Activated T-helper 1 cell treated with anti-CD3 and anti-CD28 coated beads, Interleukin-12 subunit alpha, Interleukin-12 subunit beta, Interleukin-2, Interleukin-4 antibody, amounts not matched to agents 30 ng/mL and 10 ng/mL and 1 ng/mL, durations not matched to agents 14 hours and 24 hours and 36 hours (primary cell): ENCODE results near the gene SEMA4D. TPM values are rescaled to one million over a fixed set of nuclear protein-coding genes. Genes with fewer than 3 reads are reported as not detected.

Experiments used
- DNase-seq: peaks from one replicate; pipeline ENCODE4 v3.0.0; 2021; ENCODE audit warnings: low spot score
- H3K27ac Mint-ChIP-seq: one replicate; pipeline ENCODE4 v1.8.0; 2021; ENCODE audit warnings: mild to moderate bottlenecking, mixed read lengths
- H3K27me3 Mint-ChIP-seq: one replicate; pipeline ENCODE4 v1.8.0; 2022; ENCODE audit warnings: mild to moderate bottlenecking, moderate library complexity, mixed read lengths; ENCODE audit not compliant: insufficient read depth
- H3K36me3 Mint-ChIP-seq: one replicate; pipeline ENCODE4 v1.8.0; 2021; ENCODE audit warnings: low read depth, mixed read lengths
- H3K4me1 Mint-ChIP-seq: one replicate; pipeline ENCODE4 v1.8.0; 2021; ENCODE audit warnings: low read depth, mixed read lengths
- H3K4me3 Mint-ChIP-seq: one replicate; pipeline ENCODE4 v1.8.0; 2021; ENCODE audit warnings: mild to moderate bottlenecking, moderate library complexity, mixed read lengths
- H3K9me3 Mint-ChIP-seq: one replicate; pipeline ENCODE4 v1.8.0; 2021; ENCODE audit warnings: mixed read lengths
- intact Hi-C: fragments of 100-400 bp; cut with micrococcal nuclease; formaldehyde crosslinking; loops from one replicate; pipeline ENCODE4 v1.15.1; 2024
- total RNA-seq: library from RNA; stranded (reverse); gene quantifications from 2 replicates; pipeline ENCODE4 v1.2.3, GENCODE V29; 2022

The SEMA4D gene
- total RNA-seq, 1 donor from 2014 or later = 388 TPM

DNA sequence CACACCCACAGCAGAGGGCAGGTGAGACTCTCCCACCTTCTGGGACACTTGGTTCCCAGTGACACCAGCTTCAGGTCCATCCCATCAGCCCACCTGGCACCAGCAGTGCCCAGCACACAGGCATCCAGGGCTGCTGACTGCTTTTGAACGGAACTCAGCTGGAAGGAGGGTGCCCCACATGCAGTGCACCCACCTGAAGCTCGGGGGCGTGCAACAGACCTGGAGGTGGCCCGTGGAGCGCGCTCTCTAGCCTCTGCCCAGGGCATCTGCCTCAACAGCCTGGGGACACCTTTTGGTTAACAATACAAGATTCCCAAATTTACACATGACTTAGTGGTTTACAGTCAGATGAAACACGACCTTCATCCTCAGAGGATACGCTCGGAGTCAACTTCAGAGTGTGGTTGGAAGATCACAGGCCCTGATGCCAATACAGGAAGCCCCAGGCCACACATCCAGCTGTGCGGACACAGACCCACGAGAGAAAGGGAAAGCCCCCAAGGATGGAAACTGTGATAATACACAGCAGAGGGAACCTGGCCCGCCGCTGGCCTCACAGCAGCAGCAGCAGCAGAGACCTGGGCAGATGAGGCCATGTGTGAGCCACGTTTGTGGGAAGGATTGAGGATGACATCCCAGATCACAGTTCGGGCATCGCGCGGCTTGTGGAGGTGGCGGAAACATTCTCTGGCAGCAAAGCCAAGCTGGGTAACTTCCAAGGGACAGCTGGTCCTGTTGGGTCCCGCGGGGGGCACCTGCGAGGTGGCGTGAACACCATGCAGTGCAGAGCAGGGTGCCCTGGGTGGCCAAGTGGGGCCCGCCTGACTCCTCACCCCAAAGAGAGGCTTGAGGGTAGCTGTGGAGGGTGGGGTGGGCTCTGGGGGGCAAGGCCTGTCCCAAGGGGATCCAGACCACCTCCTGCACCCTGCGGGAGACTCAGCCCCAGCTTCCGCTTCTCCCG, 115.6 kb downstream of the SEMA4D start:
- Mint-ChIP-seq H3K4me1 (peaks cover 54% of the 10 kb centered on the region), H3K36me3 (peaks cover 81% of the 10 kb centered on the region), H3K27me3 (peaks cover 2% of the 10 kb centered on the region), H3K9me3 (no peaks in the 10 kb centered on the region), H3K27ac (peak overlapping the region; percentile 78), H3K4me3 (no peak overlapping the region)
- no peak for DNase-seq
- intact Hi-C loops = no loop called here

GRCh38 chr9:89381308-89381609, 116.7 kb downstream of the SEMA4D start:
- Mint-ChIP-seq H3K4me3 (no peak overlapping the region), H3K36me3 (peaks cover 81% of the 10 kb centered on the region), H3K9me3 (no peaks in the 10 kb centered on the region), H3K4me1 (peaks cover 61% of the 10 kb centered on the region), H3K27ac (peak overlapping the region; percentile 74), H3K27me3 (peaks cover 2% of the 10 kb centered on the region)
- DNase-seq = no peak
- intact Hi-C loops = no loop called here

DNA sequence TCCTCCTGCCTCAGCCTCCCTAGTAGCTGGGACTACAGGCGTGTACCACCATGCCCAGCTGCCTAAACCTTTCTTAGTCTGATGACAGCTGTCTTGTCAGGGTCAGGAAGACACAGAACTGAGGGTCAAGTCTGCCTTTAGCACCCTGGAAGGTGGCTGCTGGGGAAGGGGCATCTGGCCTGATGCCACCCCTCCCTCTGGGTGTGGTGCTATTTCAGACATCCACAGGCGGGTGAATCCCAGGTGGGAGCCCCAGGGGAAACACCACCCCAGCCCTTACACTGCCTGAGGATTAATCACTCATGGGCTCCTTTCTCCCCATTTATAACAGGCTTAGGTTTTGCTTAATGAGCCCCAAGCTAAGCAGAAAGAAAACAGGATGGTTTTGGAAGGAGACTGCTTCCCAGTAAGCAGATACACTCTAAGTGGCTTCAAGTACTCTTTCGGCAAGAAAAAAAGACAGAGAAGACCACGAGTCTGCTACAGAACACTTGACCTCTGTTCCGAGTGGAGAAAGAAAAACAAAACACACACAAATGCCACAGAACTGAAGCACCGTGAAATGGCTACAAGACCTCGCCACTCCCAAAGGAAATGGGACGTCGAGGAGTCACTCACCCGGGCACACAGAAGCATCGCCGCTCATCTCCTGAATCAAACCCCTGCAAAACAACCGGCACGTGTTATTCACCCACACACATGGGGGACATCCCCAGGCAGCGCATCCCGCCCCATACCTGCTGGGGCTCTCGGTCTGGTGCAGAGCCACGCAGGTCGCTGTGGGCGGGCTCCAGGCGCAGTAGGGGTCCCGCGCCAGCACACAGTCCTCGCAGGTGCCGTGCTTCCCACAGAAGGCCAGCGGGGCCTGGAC, 117.2 kb downstream of the SEMA4D start:
- Mint-ChIP-seq H3K4me1 (peaks cover 63% of the 10 kb centered on the region), H3K9me3 (no peaks in the 10 kb centered on the region), H3K27me3 (no peaks in the 10 kb centered on the region), H3K4me3 (no peak overlapping the region), H3K36me3 (peaks cover 81% of the 10 kb centered on the region), H3K27ac (peak overlapping the region; percentile 65)
- intact Hi-C loops = no loop called here
- no peak for DNase-seq

- H3K36me3 Mint-ChIP-seq = peaks cover 79% of the 10 kb centered on the region
- no peak for DNase-seq
- peaks cover 67% of the 10 kb centered on the region for H3K4me1 Mint-ChIP-seq
- no peaks in the 10 kb centered on the region for H3K9me3 Mint-ChIP-seq
- H3K27me3 Mint-ChIP-seq = no peaks in the 10 kb centered on the region
- intact Hi-C loops = no loop called here
- H3K4me3 Mint-ChIP-seq = no peak overlapping the region
- H3K27ac Mint-ChIP-seq = peak overlapping the region; percentile 64
Observed at GRCh38 chr9:89379508-89380115, 118.3 kb downstream of the SEMA4D start.

GRCh38 chr9:89379031-89379430, 118.9 kb downstream of the SEMA4D start:
- Mint-ChIP-seq H3K36me3 (peaks cover 73% of the 10 kb centered on the region), H3K4me1 (peaks cover 69% of the 10 kb centered on the region), H3K27me3 (no peaks in the 10 kb centered on the region), H3K4me3 (no peak overlapping the region), H3K9me3 (no peaks in the 10 kb centered on the region), H3K27ac (peak overlapping the region; percentile 64)
- no peak for DNase-seq
- intact Hi-C loops = no loop called here

DNA sequence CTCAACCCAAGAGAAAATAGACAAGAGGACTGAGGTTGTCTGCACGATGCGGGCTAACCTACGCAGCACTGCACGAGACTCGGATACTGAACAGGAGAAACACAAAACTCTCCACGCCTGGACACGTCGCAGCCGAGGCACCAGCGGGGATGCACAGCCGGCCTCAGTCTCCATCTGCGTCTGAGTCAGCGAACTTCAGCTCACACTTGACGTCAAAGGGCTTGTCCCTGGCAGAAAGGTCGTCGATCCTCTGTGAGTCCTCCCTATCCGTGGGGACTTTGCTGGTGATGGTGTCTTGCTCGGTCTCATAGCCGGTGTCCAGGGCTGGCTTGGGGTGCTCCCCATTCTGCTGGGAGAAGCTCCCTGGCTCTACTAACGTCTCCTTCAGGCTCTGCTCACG, 119.4 kb downstream of the SEMA4D start:
- Mint-ChIP-seq H3K9me3 (no peaks in the 10 kb centered on the region), H3K27ac (peak overlapping the region; percentile 64), H3K36me3 (peaks cover 69% of the 10 kb centered on the region), H3K4me3 (no peak overlapping the region), H3K4me1 (peaks cover 66% of the 10 kb centered on the region), H3K27me3 (no peaks in the 10 kb centered on the region)
- intact Hi-C loops = no loop called here
- DNase-seq = no peak

DNA sequence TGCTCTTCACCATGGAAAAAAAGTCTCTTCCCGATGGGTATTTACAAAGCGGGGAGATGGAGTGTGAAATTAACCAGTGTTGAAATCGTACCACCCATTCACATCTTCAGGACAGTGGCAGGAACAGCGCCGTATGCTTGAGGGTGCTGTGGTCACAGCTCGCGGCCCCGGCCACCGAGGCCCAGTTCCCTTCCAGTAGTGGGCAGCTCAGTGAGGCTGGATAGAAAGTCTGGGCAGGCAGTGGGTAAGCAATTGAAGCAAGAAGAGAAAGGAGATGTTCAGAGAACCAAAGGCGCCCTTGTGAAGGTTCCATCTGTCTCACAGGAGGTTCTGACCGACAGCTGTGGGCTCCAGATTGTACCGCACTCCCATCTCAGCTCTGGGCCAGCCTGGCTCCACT, 120.5 kb downstream of the SEMA4D start:
- Mint-ChIP-seq H3K4me3 (no peak overlapping the region), H3K36me3 (peaks cover 60% of the 10 kb centered on the region), H3K4me1 (peaks cover 57% of the 10 kb centered on the region), H3K9me3 (no peaks in the 10 kb centered on the region), H3K27me3 (no peaks in the 10 kb centered on the region), H3K27ac (peak overlapping the region; percentile 68)
- DNase-seq = no peak
- intact Hi-C loops = no loop called here

GRCh38 chr9:89376741-89377351, 121.1 kb downstream of the SEMA4D start:
- Mint-ChIP-seq H3K27ac (peak overlapping the region; percentile 68), H3K27me3 (no peaks in the 10 kb centered on the region), H3K36me3 (peaks cover 57% of the 10 kb centered on the region), H3K4me3 (no peak overlapping the region), H3K9me3 (no peaks in the 10 kb centered on the region), H3K4me1 (peaks cover 52% of the 10 kb centered on the region)
- DNase-seq = no peak
- intact Hi-C loops = no loop called here

- Mint-ChIP-seq H3K4me3 (no peak overlapping the region), H3K27ac (peak overlapping the region; percentile 88), H3K9me3 (no peaks in the 10 kb centered on the region), H3K36me3 (peaks cover 52% of the 10 kb centered on the region), H3K4me1 (peaks cover 47% of the 10 kb centered on the region), H3K27me3 (no peaks in the 10 kb centered on the region)
- intact Hi-C loops = no loop called here
- DNase-seq = no peak
Observed at GRCh38 chr9:89376286-89376685, 121.6 kb downstream of the SEMA4D start.

DNA sequence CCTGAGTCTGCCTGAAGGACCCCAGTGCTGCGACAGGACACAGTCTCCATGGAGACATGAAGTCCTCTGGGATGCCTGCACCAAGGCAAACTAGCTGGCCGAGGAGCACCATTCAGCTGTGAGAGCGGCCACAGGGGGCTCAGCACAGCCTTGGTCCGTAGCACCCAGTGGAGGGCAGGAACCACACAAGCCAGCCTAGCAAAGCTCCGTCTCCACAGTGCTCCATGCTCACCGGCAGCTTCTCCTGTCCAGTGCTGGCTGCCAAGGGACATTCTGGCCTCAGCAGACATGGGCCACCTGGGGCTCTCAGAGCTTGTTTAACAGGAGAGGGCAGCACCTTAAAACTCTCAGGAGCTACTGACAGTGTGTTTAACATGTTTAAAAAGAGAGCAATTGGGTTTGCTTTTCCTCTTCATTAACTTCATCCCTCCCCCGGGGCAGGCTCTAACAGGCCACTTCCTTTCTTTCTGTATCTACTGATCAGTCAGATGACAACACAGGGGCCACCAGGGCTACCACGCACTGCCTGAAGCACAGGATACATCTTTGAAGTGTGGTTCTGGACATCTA, 122.6 kb downstream of the SEMA4D start:
- Mint-ChIP-seq H3K4me3 (no peak overlapping the region), H3K27me3 (no peaks in the 10 kb centered on the region), H3K27ac (peak overlapping the region; percentile 88), H3K9me3 (no peaks in the 10 kb centered on the region), H3K36me3 (peaks cover 42% of the 10 kb centered on the region), H3K4me1 (peaks cover 47% of the 10 kb centered on the region)
- peak; percentile 29 for DNase-seq
- intact Hi-C loops = loop anchor here (2.0 kb wide), 2 partner anchors 34 to 56 kb away; partner anchors contain the start of gene SECISBP2

GRCh38 chr9:89374176-89374575, 123.7 kb downstream of the SEMA4D start:
- intact Hi-C loops = loop anchor here (2.0 kb wide), 2 partner anchors 35 to 55 kb away; partner anchors contain the start of gene SECISBP2
- H3K36me3 Mint-ChIP-seq = peaks cover 36% of the 10 kb centered on the region
- no peaks in the 10 kb centered on the region for H3K9me3 Mint-ChIP-seq
- DNase-seq = no peak
- peaks cover 40% of the 10 kb centered on the region for H3K4me1 Mint-ChIP-seq
- H3K27me3 Mint-ChIP-seq = no peaks in the 10 kb centered on the region
- no peak overlapping the region for H3K4me3 Mint-ChIP-seq
- peak overlapping the region; percentile 50 for H3K27ac Mint-ChIP-seq

- intact Hi-C loops = no loop called here
- no peaks in the 10 kb centered on the region for H3K27me3 Mint-ChIP-seq
- no peak for DNase-seq
- peaks cover 31% of the 10 kb centered on the region for H3K4me1 Mint-ChIP-seq
- no peaks in the 10 kb centered on the region for H3K9me3 Mint-ChIP-seq
- peaks cover 25% of the 10 kb centered on the region for H3K36me3 Mint-ChIP-seq
- peak overlapping the region; percentile 88 for H3K27ac Mint-ChIP-seq
- H3K4me3 Mint-ChIP-seq = no peak overlapping the region
Observed at GRCh38 chr9:89372979-89373378, 124.9 kb downstream of the SEMA4D start.
